Activated T-cell treated with anti-CD3 and anti-CD28 coated beads for 48 hours (primary cell): ENCODE results near the gene MAN1A1.

Experiments used
- DNase-seq: peaks from one replicate; pipeline ENCODE4 v3.0.0-alpha.2; 2020; ENCODE audit warnings: low read depth

MAN1A1 gene

DNA sequence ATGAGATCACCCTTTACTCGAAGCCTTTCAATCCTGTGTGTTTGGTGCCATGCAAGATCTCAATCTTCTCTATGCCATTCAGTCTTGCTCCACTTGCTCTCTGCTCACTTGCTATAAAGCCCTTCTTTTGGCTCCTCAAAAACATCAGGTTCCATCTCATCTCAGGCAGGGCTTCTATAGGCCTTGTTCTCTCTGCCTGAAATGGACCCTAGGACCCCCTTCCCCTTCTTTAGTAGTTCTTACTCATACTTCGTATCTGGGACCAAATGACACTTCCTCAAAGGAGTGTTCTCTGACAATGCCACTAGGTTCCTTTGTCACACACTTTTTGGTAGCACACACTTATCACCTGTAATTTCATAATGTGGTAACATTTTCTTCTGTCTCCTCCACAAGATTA lies 154.4 kb downstream of the MAN1A1 start:
- DNase-seq, result no peak

DNA sequence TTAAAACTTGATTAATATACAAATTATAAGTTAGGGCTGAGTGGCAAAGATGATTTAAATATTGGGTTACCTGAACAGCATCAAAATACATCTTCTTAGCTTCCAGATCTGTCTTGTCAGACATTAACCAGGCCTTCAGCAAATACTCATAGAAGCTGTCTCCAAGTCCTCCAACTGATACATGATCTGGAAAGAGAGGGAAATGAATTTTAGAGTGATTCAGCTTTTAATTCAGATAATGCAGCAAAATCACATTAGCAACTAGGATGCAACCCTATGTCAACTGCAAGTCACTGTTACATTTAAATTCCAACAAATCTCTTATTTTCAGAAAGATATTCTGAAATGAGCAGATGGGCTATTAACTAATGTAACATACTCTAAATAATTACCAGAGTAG lies 155.9 kb downstream of the MAN1A1 start:
- no peak for DNase-seq

DNA sequence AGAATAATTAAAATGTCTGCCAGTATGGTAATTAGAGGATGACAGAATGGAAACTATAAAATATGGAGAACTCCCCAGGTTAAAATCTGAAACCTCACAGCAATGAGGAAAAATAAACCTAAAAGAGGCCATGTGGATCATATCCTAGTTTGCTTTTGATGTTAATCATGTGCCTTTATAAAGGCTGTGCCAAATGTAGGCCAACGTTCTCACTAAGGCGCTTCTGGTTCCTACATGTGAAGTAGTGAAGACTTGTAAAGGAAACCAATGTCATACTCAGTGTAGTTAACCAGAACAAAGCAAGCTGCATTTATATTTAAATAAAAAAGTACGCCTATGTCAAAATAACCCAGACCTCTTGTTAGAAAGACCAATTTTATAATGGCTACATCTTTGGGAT lies 157.4 kb downstream of the MAN1A1 start:
- no peak for DNase-seq

- DNase-seq, result no peak
Measured at GRCh38 chr6:119190176-119190575, 159.4 kb downstream of the MAN1A1 start.

GRCh38 chr6:119189498-119189897 lies 160.1 kb downstream of the MAN1A1 start:
- no peak for DNase-seq

DNA sequence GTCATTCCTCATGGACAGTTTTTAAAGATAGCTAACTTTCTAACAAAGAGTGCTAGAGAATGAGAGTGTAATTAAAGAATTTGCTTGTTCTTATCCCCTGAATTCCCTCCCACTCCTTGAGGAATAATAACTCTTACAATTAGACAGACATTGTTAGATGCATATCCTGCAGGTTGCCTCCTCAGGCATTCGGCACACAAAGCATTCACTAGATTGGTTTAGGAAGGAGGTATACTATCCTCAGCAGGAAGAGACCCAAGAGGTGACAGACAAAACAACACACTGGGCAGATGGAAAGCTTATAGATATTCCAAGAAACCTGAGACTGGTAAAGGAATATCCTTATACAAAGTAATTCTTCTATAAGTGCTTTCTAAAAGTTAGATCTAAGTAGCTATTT lies 162.0 kb downstream of the MAN1A1 start:
- DNase-seq, result no peak

DNA sequence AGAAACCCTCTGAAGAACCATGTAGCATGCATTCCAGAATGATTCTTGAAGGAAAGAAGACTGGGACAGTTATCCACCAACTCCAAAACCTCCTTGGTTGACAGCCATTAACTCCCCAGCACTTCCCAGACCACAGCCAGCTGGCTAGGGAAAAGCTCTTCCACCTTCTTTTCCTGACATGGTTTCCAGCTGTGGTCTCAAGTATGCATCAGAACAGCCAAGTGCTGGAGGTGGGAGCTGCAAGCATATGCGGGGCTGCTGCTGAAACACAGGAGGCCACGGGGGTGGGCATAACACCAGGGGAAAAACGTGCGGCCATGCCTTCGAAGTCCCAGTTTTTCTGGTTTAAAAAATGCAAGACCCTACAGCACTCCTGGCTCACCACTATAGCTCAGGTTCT lies 163.1 kb downstream of the MAN1A1 start:
- no peak for DNase-seq

- no peak for DNase-seq
Measured at GRCh38 chr6:119184008-119184648, 165.4 kb downstream of the MAN1A1 start.

DNA sequence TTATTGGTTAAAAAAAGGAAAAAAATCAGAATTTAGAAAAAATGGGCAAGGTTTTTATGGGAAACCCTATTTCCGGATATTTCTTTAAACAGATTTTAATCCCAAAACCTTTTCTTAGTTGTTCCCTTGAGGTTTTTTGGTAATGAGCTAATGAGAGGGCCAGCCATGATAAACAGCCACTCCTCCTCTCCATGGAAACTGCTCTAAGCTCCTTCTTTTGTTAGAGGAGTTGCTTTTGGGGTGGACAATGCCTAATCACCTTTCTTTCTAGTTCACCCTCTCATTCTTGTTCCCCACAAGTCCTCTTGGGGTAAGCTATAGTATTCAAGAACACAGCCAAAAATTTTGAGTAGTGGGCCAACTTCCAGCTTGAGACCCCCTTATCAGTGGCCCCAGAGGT lies 166.1 kb downstream of the MAN1A1 start:
- DNase-seq, result no peak

GRCh38 chr6:119182875-119183274 lies 166.7 kb downstream of the MAN1A1 start:
- DNase-seq, result no peak

GRCh38 chr6:119182216-119182803 lies 167.3 kb downstream of the MAN1A1 start:
- no peak for DNase-seq

DNA sequence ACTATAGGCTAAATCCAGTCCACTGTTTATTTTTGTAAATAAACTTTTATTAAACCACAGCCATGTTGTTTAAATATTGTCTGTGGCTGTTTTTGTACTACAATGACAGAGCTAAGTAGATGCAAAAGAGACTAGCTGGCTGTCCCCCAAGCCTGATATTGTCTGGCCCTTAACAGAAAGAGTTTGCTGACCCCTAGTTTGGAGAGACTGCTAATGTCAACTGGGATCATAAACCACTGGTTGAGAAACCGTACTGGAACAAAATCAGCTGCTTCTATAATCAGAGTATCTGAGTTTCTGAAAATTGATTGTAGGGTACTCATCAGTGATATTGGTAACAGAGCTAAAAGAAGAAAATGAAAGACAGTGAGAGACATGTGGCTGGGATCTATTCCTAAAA lies 168.5 kb downstream of the MAN1A1 start:
- no peak for DNase-seq

- DNase-seq, result no peak
Measured at GRCh38 chr6:119179842-119180241, 169.7 kb downstream of the MAN1A1 start.

DNA sequence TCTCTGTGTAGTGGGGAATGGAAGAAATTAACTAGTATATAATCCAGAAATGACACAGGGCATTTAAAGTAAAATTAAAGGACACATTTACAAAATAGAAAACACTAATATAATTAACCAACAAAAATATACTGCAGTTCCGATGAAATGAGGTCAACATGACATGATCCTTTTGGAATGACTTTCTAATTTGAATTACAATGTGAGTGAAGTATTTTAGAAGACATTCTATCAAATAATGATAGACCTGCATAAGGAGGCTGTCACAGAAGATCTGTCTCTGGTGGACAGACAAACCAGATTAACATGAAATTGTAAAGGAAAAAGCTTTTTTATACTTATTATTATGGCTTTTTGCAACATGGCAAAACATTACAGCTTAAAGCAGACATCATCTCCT lies 170.5 kb downstream of the MAN1A1 start:
- DNase-seq, result no peak

DNA sequence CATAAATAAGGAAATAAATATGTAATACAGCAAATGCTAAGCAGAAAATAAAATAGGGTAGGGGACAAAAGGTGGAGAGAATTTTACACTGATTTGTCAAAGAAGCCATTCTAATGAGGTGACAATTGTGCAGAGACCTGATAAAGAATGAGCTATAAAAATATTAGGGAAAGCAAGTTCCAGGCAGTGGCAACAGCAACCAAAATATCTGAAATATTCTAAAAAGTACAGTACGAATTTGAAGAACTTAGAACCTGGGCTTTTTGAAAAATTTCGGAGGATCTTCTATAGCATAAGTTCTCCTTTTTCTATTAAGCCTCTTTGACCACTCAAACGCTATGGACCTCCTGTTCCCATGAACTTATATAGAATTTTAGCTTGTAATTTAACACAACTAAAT lies 173.1 kb downstream of the MAN1A1 start:
- no peak for DNase-seq

DNA sequence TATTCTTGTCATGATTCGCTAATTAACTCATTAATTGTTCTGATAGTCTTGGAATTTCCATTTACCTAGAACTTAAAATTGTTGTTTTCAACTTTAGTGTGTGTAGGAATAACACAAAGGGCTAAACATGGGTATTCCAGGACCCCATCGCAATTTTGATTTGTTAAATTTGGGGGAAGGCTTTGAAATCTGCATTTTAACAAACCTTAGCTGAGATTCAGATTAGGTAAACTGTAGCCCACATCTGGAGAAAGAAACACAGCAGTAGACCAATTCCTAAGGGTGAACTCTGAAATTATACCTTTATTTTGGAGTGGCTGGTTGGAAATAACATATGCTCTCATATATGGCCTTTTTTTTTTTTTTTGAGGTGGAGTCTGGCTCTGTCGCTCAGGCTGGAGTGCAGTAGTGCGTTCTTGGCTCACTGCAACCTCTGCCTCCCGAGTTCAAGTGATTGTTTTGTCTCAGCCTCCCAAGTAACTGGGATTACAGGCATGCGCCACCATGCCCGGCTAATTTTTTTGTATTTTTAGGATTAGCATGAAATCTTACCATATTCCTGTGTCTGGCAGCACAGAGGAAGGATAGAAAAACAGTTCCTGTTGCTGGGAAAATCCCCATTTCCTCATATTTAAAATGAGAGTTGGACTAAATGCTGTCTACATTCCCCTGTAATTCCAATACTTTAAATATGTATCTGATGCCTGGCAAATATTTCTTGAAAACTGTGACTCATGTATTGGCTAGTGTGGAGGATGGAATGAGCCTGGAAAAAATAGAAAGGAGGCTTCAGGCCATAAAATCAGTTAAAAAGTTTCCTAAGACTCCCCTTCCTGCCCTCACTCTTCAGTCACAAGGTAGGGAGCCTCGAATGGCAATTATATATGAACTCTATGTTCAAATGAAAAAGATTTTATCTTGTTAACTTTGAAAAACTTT lies 174.4 kb downstream of the MAN1A1 start:
- no peak for DNase-seq

- DNase-seq, result no peak
Measured at GRCh38 chr6:119174085-119174445, 175.5 kb downstream of the MAN1A1 start.

DNA sequence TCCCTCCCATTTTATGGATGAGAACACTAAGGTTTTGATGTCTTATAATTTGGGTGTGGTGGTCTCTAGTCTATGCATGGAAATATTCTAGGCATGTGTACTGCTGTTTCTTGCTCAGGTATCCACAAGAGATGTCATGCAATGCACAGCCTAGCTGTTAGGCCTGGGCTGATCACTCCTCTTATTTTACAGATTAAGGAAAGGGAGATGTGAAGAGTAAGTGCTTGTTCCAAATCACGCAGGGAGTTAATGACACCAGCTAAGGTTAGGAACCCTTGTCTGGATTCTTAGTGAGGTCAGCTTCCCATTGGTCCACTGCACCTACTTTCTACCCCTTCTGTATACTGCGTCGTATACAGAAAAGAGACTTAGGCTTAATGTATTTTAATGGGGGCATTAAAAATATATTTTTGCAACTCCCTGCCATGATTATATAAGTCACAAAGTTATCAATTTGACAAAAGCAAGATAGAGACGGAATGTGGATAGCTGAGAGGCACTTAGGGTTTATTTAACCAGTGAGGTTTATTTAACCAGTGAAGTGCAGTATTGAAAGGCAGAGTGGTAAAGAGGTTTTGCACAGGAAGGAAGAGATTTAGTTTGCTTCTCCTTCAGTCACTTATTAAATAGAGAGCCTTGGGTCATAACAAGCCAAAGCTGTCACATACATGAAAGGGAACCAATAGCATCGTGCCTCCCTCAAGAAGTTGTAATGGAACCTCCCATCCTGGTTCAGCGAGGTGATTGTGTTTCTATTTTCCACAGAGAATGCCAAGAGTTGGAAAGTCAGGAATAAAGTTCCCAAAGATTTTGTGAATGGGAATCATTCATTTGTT lies 176.1 kb downstream of the MAN1A1 start:
- DNase-seq, result no peak

- DNase-seq, result no peak
Measured at GRCh38 chr6:119172824-119173223, 176.7 kb downstream of the MAN1A1 start.

GRCh38 chr6:119171864-119172588 lies 177.5 kb downstream of the MAN1A1 start:
- DNase-seq, result no peak

- DNase-seq, result no peak
Measured at GRCh38 chr6:119171088-119171841, 178.3 kb downstream of the MAN1A1 start.
